Ovary (tissue), 3 donors: ENCODE measurements around the gene LRP1-AS.

Experiments used
- CTCF ChIP-seq, 3 donors: fragments of 450-650 bp in 2 of 3; fragments of 200-600 bp in 1 of 3; IDR thresholded peaks; one replicate each; pipeline versions ENCODE4 v1.5.1 to v1.8.0; 2016 to 2022; ENCODE audit warnings: antibody characterized with exemption in 3 of 3, mild to moderate bottlenecking in 1 of 3
- EP300 ChIP-seq: sonication (generic); formaldehyde crosslinking; IDR thresholded peaks from one replicate; pipeline ENCODE4 v1.6.1; 2017; ENCODE audit warnings: antibody characterized with exemption
- POLR2A ChIP-seq: fragments of 450-650 bp; IDR thresholded peaks from one replicate; pipeline ENCODE4 v1.6.1; 2017; ENCODE audit warnings: antibody characterized with exemption, mild to moderate bottlenecking, moderate library complexity
- donor health status: DM: no; HTN: no; CAD: no.

GRCh38 chr12:57164966-57165625, 17.7 kb upstream of the LRP1-AS start:
- TF ChIP-seq CTCF (IDR thresholded peaks at IDR 0.05) (no peak), EP300 (no peak), POLR2A (no peak)
